Osteocyte (in vitro differentiated cells): Measurements from ENCODE around the gene GAA. TPM values are rescaled to one million over a fixed set of nuclear protein-coding genes. Genes with fewer than 3 reads are reported as not detected.

Experiments used
- DNase-seq: peaks from one replicate; pipeline ENCODE4 v3.0.0; 2021; ENCODE audit warnings: mixed read lengths; ENCODE audit not compliant: unreplicated experiment; ENCODE audit errors: extremely low spot score
- H3K27ac Mint-ChIP-seq: one replicate; pipeline ENCODE4 v1.8.0; 2021; ENCODE audit warnings: mild to moderate bottlenecking, mixed read lengths; ENCODE audit not compliant: unreplicated experiment
- H3K27me3 Mint-ChIP-seq: one replicate; pipeline ENCODE4 v1.8.0; 2021; ENCODE audit warnings: mixed read lengths; ENCODE audit not compliant: unreplicated experiment
- H3K36me3 Mint-ChIP-seq: one replicate; pipeline ENCODE4 v1.8.0; 2021; ENCODE audit warnings: mixed read lengths; ENCODE audit not compliant: unreplicated experiment
- H3K4me1 Mint-ChIP-seq: one replicate; pipeline ENCODE4 v1.8.0; 2021; ENCODE audit warnings: mixed read lengths; ENCODE audit not compliant: unreplicated experiment
- H3K4me3 Mint-ChIP-seq: one replicate; pipeline ENCODE4 v1.8.0; 2021; ENCODE audit warnings: mild to moderate bottlenecking, moderate library complexity, mixed read lengths; ENCODE audit not compliant: unreplicated experiment
- H3K9me3 Mint-ChIP-seq: one replicate; pipeline ENCODE4 v1.8.0; 2021; ENCODE audit warnings: mixed read lengths; ENCODE audit not compliant: unreplicated experiment
- CTCF ChIP-seq: fragments of 200-600 bp; sonication (generic); IDR thresholded peaks from 2 replicates; pipeline ENCODE4 v1.5.0; 2021; ENCODE audit warnings: antibody characterized with exemption, mild to moderate bottlenecking, moderate library complexity
- total RNA-seq: library from RNA; stranded (reverse); gene quantifications from 2 replicates; pipeline ENCODE4 v1.2.1, GENCODE V29; 2021

Gene GAA
- total RNA-seq, 1 donor from 2014 or later, result 64.7 TPM

- no peak for TF ChIP-seq CTCF
- DNase-seq, result no peak
- Mint-ChIP-seq H3K4me3 (no peak overlapping the region), H3K27me3 (peaks cover 6% of the 10 kb centered on the region), H3K9me3 (no peaks in the 10 kb centered on the region), H3K4me1 (peaks cover 8% of the 10 kb centered on the region), H3K36me3 (no peaks in the 10 kb centered on the region), H3K27ac (no peak overlapping the region)
Observed at GRCh38 chr17:80097127-80097621, 4.2 kb upstream of the GAA start.

GRCh38 chr17:80097844-80098691 is 3.3 kb upstream of the GAA start:
- no peaks in the 10 kb centered on the region for H3K36me3 Mint-ChIP-seq
- H3K27me3 Mint-ChIP-seq, result peaks cover 2% of the 10 kb centered on the region
- H3K4me3 Mint-ChIP-seq, result no peak overlapping the region
- H3K9me3 Mint-ChIP-seq, result no peaks in the 10 kb centered on the region
- DNase-seq, result no peak
- peaks cover 14% of the 10 kb centered on the region for H3K4me1 Mint-ChIP-seq
- H3K27ac Mint-ChIP-seq, result no peak overlapping the region
- TF ChIP-seq CTCF, result no peak

GRCh38 chr17:80099291-80100034 is 1.9 kb upstream of the GAA start:
- Mint-ChIP-seq H3K36me3 (no peaks in the 10 kb centered on the region), H3K4me3 (no peak overlapping the region), H3K27ac (no peak overlapping the region), H3K4me1 (peaks cover 20% of the 10 kb centered on the region), H3K9me3 (no peaks in the 10 kb centered on the region), H3K27me3 (peaks cover 2% of the 10 kb centered on the region)
- DNase-seq, result no peak
- no peak for TF ChIP-seq CTCF

GRCh38 chr17:80100035-80100323 is 1.4 kb upstream of the GAA start:
- H3K27ac Mint-ChIP-seq, result no peak overlapping the region
- TF ChIP-seq CTCF, result no peak
- DNase-seq, result no peak
- H3K9me3 Mint-ChIP-seq, result no peaks in the 10 kb centered on the region
- H3K4me3 Mint-ChIP-seq, result no peak overlapping the region
- no peaks in the 10 kb centered on the region for H3K36me3 Mint-ChIP-seq
- H3K4me1 Mint-ChIP-seq, result peaks cover 21% of the 10 kb centered on the region
- no peaks in the 10 kb centered on the region for H3K27me3 Mint-ChIP-seq

GRCh38 chr17:80101946-80102663 is 724 bp downstream of the GAA start:
- Mint-ChIP-seq H3K4me3 (peak overlapping the region; percentile 87), H3K9me3 (no peaks in the 10 kb centered on the region), H3K4me1 (peaks cover 21% of the 10 kb centered on the region), H3K27me3 (no peaks in the 10 kb centered on the region), H3K27ac (peak overlapping the region; percentile 82), H3K36me3 (no peaks in the 10 kb centered on the region)
- no peak for TF ChIP-seq CTCF
- no peak for DNase-seq
